Breast epithelium (tissue), 3 donors: Measurements from ENCODE around the gene REV3L.

ENCODE experiments used
- CTCF ChIP-seq, 3 donors: fragments of 450-650 bp; IDR thresholded peaks; one replicate each; pipeline ENCODE4 v1.5.1; 2016 to 2017; ENCODE audit warnings: antibody characterized with exemption in 3 of 3, mild to moderate bottlenecking in 3 of 3, moderate library complexity in 3 of 3
- POLR2A ChIP-seq: fragments of 450-650 bp; IDR thresholded peaks from one replicate; pipeline ENCODE4 v1.6.1; 2016; ENCODE audit warnings: antibody characterized with exemption, mild to moderate bottlenecking, moderate library complexity

DNA sequence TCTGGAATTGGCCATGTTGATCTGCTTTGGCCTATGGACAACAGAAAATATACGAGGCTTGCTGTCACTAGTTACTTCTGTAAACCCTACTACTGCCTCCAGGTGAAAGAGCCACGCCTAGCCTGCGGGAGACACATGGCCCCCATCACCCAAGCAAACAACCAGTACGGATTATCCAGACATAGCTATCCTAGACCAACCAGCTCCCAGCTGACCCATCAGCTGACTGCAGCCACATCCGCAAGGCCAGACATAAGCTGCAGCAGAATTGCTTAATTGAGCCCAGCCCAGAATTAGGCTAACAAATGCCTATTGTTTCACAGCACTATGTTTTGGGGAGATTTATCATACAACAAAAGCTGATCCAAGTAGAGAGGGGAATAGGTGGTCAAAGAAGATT lies 13.5 kb downstream of the REV3L start:
- no peak for TF ChIP-seq CTCF (IDR thresholded peaks at IDR 0.05)
- TF ChIP-seq POLR2A = no peak
